Mesothelial cell of epicardium (in vitro differentiated cells): ENCODE measurements around the gene PPP1R14C. TPM values are rescaled to one million over a fixed set of nuclear protein-coding genes. Genes with fewer than 3 reads are reported as not detected.
A peak's percentile ranks its signal among the peaks of the same experiment; 100 is the strongest.

Source experiments
- DNase-seq, 2 experiments: peaks; one replicate each; pipeline ENCODE4 v3.0.0; 2021; ENCODE audit warnings: low spot score in 2 of 2; ENCODE audit not compliant: unreplicated experiment in 2 of 2
- H3K27ac Mint-ChIP-seq: 2 replicates; pipeline ENCODE4 v1.8.0; 2021; ENCODE audit warnings: mixed read lengths
- H3K27me3 Mint-ChIP-seq: 2 replicates; pipeline ENCODE4 v1.8.0; 2021; ENCODE audit warnings: low read depth, mixed read lengths
- H3K36me3 Mint-ChIP-seq: 2 replicates; pipeline ENCODE4 v1.8.0; 2021; ENCODE audit warnings: mixed read lengths
- H3K4me1 Mint-ChIP-seq: 2 replicates; pipeline ENCODE4 v1.8.0; 2021; ENCODE audit warnings: mixed read lengths
- H3K4me3 Mint-ChIP-seq: 2 replicates; pipeline ENCODE4 v1.8.0; 2021; ENCODE audit warnings: mild to moderate bottlenecking, moderate library complexity, mixed read lengths
- H3K9me3 Mint-ChIP-seq: 2 replicates; pipeline ENCODE4 v1.8.0; 2021; ENCODE audit warnings: mixed read lengths
- CTCF ChIP-seq: fragments of 200-600 bp; sonication (generic); IDR thresholded peaks from one replicate; pipeline ENCODE4 v1.5.0; 2021; ENCODE audit warnings: antibody characterized with exemption; ENCODE audit not compliant: unreplicated experiment
- total RNA-seq: library from RNA; stranded (reverse); gene quantifications from 3 replicates; pipeline ENCODE4 v1.2.1, GENCODE V29; 2021

PPP1R14C gene
- total RNA-seq, 1 donor from 2014 or later: 0.27 TPM

- no peak overlapping the region for H3K4me3 Mint-ChIP-seq
- no peaks in the 10 kb centered on the region for H3K9me3 Mint-ChIP-seq
- H3K27ac Mint-ChIP-seq: no peak overlapping the region
- peaks cover 6% of the 10 kb centered on the region for H3K4me1 Mint-ChIP-seq
- TF ChIP-seq CTCF: no peak
- H3K36me3 Mint-ChIP-seq: no peaks in the 10 kb centered on the region
- H3K27me3 Mint-ChIP-seq: peaks cover 2% of the 10 kb centered on the region
- DNase-seq: no peak
Observed at GRCh38 chr6:150208611-150209352, 65.9 kb downstream of the PPP1R14C start.

- no peak overlapping the region for H3K27ac Mint-ChIP-seq
- no peak for TF ChIP-seq CTCF
- no peak overlapping the region for H3K4me3 Mint-ChIP-seq
- no peaks in the 10 kb centered on the region for H3K36me3 Mint-ChIP-seq
- peaks cover 4% of the 10 kb centered on the region for H3K27me3 Mint-ChIP-seq
- H3K4me1 Mint-ChIP-seq: peaks cover 6% of the 10 kb centered on the region
- DNase-seq: no peak
- H3K9me3 Mint-ChIP-seq: no peaks in the 10 kb centered on the region
Observed at GRCh38 chr6:150209415-150209814, 66.6 kb downstream of the PPP1R14C start.

GRCh38 chr6:150211700-150212511 is 69.1 kb downstream of the PPP1R14C start:
- no peak for DNase-seq

GRCh38 chr6:150212778-150213177 is 69.9 kb downstream of the PPP1R14C start:
- Mint-ChIP-seq H3K9me3 (no peaks in the 10 kb centered on the region), H3K4me3 (no peak overlapping the region), H3K27ac (peak overlapping the region; percentile 75), H3K36me3 (no peaks in the 10 kb centered on the region), H3K27me3 (peaks cover 16% of the 10 kb centered on the region), H3K4me1 (peaks cover 8% of the 10 kb centered on the region)
- TF ChIP-seq CTCF: no peak
- no peak for DNase-seq

More at GRCh38 chr6:150211700-150212511, 69.1 kb downstream of the PPP1R14C start:
- Mint-ChIP-seq H3K4me1 (peaks cover 6% of the 10 kb centered on the region), H3K4me3 (no peak overlapping the region), H3K36me3 (no peaks in the 10 kb centered on the region), H3K27me3 (peaks cover 16% of the 10 kb centered on the region), H3K27ac (peak overlapping the region; percentile 11), H3K9me3 (no peaks in the 10 kb centered on the region)
- TF ChIP-seq CTCF: no peak

GRCh38 chr6:150213301-150213700 is 70.5 kb downstream of the PPP1R14C start:
- Mint-ChIP-seq H3K4me3 (no peak overlapping the region), H3K27me3 (peaks cover 16% of the 10 kb centered on the region), H3K27ac (peak overlapping the region; percentile 75), H3K36me3 (no peaks in the 10 kb centered on the region), H3K4me1 (peaks cover 9% of the 10 kb centered on the region), H3K9me3 (no peaks in the 10 kb centered on the region)
- TF ChIP-seq CTCF: no peak
- DNase-seq: no peak
